ENCODE measurements around the gene RAD51B.
"Not testable (repeated sequence)": the region's sequence is repeated elsewhere in the genome, so short reads cannot be mapped to it uniquely, and the experiment has no call there.

Gene RAD51B

DNA sequence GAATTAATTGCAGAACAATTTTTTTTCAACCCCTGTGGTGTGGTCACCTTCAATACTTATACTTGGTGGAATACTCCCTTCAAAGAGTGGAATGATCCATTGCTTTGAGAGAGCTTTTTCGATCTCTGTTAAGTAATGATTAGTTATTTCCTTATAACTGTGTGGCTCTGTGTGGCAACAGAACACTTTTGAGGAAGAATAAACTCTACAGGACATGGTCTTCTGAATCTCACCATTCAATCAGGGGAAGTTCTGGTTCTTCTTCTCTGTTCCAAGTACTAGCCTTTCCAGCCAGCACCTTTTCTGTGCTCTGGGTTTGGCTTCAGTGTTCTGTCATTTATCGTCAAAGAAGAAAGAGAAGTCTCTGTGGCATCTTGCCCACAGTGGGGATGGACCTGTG lies 604.1 kb downstream of the RAD51B start:
- no peak for DNase-seq

- DNase-seq, result no peak
Observed at GRCh38 chr14:68424443-68425172, 605.0 kb downstream of the RAD51B start.

DNA sequence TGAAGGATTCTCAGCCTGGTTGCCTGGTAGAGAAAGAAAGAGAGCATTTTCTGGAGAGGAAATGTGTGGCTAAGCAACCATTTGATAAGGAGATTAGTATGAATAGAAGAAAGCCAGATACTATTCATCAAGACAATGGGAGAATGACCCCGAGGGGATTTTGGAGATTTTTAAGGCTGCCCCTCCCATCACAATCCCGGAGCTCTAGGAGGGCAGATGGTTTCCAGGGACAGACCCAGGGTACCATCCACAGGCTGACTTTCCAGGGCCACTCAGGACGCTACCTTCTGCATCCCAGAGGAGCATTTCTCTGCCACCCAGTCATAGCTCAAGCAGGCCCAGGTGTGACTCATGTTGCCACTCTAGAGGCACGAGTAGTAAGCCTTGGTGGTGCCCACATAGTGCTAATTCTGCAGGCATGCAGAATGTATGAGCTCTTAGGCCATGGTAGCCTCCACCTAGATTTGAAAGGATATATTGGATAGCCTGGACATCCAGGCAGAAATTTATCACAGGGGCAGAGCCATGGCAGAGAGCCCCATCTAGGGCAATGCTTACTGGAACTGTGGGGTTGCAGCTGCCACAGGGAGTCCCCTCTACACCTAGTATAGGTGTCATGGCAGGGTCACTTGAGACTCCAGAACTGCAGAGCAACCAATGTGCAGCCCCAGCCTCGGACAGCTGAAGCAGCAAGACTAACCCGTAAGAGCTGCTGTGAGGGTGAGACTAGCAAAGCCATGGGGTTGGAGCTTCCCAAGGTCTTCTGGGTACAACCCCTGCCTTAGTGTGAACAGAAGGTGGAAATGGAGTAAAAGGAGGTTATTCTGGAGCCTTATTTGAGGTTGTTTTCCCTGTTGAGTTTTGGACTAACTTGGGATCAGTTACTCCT lies 607.3 kb downstream of the RAD51B start:
- no peak for DNase-seq

DNA sequence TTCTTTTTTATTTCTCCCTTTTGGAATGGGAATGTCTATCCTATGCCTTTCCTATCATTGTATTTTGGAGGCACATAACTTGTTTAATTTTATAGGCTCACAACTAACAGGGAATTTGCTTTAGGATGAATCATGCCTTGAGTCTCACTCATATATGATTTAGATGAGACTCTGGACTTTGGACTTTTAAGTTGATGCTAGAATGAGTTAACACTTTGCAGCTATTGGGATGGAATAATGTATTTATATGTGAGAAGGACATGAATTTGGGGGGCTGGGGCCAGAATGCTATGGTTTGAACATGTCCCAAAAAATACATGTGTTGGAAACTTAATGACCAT lies 607.9 kb downstream of the RAD51B start:
- no peak for DNase-seq

DNA sequence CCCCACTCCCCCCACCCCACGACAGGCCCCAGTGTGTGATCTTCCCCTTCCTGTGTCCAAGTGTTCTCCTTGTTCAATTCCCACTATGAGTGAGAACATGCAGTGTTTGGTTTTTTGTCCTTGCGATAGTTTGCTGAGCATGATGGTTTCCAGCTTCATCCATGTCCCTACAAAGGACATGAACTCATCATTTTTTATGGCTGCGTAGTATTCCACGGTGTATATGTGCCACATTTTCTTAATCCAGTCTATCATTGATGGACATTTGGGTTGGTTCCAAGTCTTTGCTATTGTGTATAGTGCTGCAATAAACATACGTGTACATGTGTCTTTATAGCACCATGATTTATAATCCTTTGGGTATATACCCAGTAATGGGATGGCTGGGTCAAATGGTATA lies 609.3 kb downstream of the RAD51B start:
- DNase-seq, result not testable (repeated sequence)

DNA sequence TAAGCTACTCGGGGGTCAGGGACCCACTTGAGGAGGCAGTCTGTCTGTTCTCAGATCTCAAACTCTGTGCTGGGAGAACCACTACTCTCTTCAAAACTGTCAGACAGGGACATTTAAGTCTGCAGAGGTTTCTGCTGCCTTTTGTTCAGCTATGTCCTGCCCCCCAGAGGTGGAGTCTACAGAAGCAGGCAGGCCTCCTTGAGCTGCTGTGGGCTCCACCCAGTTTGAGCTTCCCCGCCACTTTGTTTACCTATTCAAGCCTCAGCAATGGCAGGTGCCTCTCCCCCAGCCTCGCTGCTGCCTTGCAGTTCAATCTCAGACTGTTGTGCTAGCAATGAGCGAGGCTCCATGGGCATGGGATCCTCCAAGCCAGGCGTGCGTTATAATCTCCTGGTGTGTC lies 614.6 kb downstream of the RAD51B start:
- peak; percentile 7 for DNase-seq

- not testable (repeated sequence) for DNase-seq
Observed at GRCh38 chr14:68435631-68436030, 616.1 kb downstream of the RAD51B start.

GRCh38 chr14:68439676-68440075 lies 620.1 kb downstream of the RAD51B start:
- DNase-seq, result no peak

- DNase-seq, result no peak
Observed at GRCh38 chr14:68440820-68441219, 621.2 kb downstream of the RAD51B start.

GRCh38 chr14:68441542-68441941 lies 622.0 kb downstream of the RAD51B start:
- DNase-seq, result no peak

DNA sequence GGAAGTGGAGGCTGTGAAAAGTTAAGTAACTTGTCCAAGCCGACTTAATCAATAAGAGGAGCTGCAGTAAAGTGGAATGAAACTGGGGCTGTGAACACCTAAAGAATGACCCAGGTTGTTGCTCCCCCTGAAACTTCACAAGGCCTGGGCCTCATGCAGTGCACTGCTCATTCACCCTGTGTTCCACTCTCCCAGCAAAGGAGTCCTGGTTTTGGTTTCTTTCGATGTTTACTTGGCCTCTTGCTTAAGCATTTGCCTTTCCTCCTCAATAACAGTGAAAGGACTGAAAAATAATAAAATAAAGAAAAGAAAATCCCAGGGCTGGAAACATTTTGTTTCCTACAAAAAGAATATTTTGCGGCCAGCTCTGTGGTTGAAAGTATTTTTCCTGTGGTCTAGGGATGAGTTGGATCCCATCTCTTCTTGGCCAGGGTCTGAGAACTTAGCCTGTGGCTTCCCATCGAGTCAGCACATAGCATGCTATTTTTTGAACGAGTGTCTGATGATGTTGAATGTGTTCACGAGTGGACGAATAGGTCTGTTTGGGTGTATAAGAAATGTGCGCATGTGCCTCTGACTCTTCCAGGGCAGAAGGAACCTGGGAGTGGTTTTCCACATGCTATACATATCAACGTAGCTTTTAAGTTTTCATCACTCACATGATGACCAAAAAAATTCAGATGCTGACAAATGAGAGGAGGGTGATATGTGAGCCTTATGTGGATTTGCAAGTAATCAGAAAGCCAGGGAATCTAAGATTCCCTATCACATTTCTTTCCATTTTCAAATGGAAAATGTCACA lies 623.5 kb downstream of the RAD51B start:
- DNase-seq, result no peak

DNA sequence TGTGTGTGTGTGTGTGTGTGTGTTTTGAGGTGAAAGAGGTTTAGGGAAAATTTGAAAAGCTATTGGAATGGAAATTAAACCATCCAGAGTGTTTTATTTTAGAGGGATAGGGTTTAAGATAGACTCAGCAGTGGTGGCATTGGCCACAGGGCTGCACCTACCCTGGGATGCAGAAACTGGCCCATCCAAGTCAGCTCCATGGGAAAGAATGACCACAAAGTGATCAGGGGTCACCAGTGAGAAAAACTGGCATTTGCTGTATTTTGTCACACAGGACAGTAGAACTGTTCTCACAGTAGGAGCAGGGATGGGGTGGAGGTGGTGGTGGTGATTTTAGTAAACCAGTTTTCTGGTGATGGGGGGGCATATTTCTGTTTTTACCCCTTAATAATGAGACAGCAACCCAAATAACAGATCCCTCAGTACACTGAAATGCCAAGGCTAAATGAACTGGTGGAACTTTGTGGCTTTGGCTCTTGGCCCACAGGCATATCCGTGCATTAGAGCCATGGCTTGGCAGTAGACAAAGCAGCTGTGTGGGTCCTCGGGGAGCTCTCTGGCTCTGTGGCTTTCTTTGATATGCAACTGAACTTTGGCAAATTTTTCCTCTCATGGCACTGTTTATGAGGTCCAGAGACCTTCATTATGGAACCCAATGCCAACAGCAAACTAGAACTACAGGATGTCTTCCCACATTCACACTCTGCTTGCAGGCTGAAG lies 625.0 kb downstream of the RAD51B start:
- no peak for DNase-seq

- no peak for DNase-seq
Observed at GRCh38 chr14:68446243-68447040, 626.9 kb downstream of the RAD51B start.

DNA sequence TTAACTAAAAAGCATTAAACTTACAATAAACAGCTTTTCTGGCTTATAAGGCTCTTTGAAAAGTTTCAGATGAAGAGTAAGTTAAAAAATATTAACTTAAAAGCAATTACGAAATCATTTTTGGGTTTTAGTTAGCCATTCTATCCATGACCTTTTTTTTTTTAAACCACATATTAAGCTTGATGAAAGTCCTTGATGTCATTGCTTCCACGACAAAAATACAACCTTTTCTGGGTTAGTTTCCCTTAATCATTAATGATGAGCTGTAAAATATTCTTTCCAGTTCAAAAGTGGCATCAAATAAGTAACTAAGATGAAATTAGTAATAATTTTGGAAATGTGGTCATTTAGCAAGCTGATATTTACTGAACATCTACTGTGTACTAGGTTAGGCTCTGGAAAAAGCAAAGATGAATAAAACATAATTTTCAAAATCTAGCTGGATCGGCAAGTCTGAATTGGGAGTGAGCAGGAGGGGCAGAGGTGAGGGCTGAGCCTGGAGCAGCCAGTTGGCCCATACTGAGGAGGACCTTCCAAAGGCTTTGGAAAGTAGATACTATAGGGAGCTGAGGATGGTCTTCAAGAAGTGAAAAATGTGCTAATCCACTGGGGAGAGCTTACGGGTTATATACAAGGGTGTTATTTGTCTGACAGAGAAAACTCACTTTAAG lies 628.1 kb downstream of the RAD51B start:
- DNase-seq, result no peak

- DNase-seq, result no peak
Observed at GRCh38 chr14:68448252-68448902, 628.8 kb downstream of the RAD51B start.

GRCh38 chr14:68449561-68450181 lies 630.1 kb downstream of the RAD51B start:
- DNase-seq, result no peak

DNA sequence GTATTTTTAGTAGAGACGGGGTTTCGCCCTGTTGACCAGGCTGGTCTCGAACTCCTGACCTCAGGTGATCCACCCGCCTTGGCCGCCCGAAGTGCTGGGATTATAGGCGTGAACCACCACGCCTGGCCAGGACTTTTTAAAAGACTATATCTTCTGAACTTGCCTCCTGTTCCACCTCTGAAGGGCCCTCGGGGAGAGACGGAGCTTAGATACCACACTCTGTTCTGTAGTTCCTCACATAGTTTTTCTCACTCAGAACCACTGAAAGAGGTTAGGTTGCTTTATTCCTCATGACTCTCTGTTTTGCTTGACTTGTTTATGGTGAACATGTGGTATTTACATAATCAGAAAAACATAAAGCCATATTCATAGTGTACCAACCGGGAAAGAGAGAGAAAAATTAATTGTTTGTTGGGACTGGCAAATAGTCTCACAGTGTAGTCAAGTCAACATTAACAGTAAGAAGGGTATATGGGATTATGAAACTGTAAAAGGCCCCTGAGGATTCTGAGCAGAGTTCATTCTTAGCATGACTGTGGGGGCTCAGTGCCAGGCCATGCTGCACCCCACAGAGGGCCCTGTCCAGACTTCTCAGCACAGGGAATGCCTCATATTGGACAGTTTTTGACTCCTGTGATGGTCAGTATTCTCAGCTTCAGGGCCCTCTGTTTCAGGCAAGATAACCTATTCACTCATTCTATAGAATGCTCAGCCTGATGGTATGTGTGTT lies 631.0 kb downstream of the RAD51B start:
- DNase-seq, result no peak

DNA sequence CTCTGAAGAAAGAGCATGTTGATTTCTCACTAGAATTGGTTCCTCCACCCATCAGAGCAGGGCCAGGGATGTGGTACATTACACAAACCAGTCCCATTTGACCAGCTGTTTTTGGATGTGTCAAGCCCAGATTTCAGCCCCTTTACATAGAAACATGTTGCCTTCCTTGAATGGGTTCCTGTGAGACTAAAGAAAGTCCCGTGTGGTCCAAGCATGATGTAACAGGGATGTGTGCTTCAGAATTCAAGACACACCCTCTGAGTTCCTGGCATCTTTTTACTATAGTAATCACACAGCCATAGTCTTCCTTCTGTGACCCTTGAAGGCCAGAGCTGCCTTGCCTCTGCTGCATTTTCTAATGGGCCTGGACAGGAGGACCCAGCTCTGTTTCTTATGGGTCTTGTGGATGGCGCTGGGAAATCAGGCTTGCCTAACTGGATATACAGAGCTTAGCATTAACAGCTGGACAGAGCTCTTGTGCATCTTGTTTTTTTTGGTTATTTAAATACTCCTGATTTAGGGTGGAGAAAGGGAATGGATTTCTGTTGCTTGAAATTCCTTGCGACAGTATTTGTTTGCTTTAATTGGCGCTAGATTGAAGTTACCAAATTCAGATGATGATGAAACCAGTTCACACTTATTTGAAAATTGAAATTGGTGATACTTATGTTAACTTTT lies 632.3 kb downstream of the RAD51B start:
- no peak for DNase-seq

DNA sequence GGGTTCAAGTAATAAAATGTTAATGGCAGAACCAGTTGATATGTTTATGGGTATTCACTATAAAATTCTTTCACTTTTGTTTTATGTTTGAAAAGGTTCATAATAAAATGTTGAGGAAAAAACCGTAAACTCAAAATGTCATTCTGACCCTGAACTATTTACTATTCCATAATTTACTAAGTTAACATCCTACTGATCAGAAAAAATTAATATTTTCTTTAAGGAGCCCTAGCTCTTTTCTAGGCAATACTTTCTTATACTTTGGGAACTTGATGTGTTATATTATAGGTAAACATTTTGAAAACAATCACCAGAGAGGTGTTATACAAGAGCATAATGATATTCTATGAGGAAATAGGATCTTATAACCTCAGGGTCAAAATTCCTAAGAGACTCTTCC lies 638.7 kb downstream of the RAD51B start:
- no peak for DNase-seq

All from stimulated activated CD4-positive, alpha-beta T cell treated with anti-CD3 and anti-CD28 coated beads, Interleukin-4, amount 100 ng/mL, for 1 hour (primary cell).